HCT116 (cell line): ENCODE measurements around the gene AXDND1. TPM values are rescaled to one million over a fixed set of nuclear protein-coding genes. Genes with fewer than 3 reads are reported as not detected.

Source experiments
- ATAC-seq: fragments of 200-7000 bp; cut with Tn5 transposase; 2 replicates; pipeline ENCODE4 v1.9.1; 2020; ENCODE audit warnings: mild to moderate bottlenecking, moderate library complexity
- BruUV-seq: library from RNA; stranded (reverse); fragments of 400-500 nt; replicated peaks from 2 replicates; lab custom pipeline; 2021; lab: Mats Ljungman, UMichigan
- CTCF ChIA-PET: fragments of 300-600 bp; sonication (Branson Sonifier 250); formaldehyde crosslinking; loops from one replicate; lab custom pipeline; 2021; ENCODE audit warnings: antibody characterized with exemption; lab: Charles Lee
- POLR2A ChIA-PET: fragments of 300-600, 350-600 bp; sonication (Branson Sonifier 250); formaldehyde crosslinking; loops from one replicate; lab custom pipeline; 2021; ENCODE audit warnings: antibody characterized with exemption; lab: Charles Lee
- RAD21 ChIA-PET, 2 experiments: fragments of 300-600 bp; sonication (Branson Sonifier 250); formaldehyde crosslinking; loops; one replicate each; lab custom pipeline; 2023; ENCODE audit warnings: low total read pairs in 2 of 2; ENCODE audit not compliant: uncharacterized antibody in 2 of 2, unreplicated experiment in 2 of 2, low non-redundant PET in 1 of 2; lab: Charles Lee
- DNase-seq: peaks from one replicate; pipeline ENCODE4 v3.0.0-alpha.2; 2010; ENCODE audit warnings: low read depth, low spot score
- H2AFZ ChIP-seq: fragments of 200-600 bp; shearing (Covaris generic), sonication (generic); 2 replicates; pipeline ENCODE4 v1.6.1; 2017; ENCODE audit warnings: low read depth, mixed run types, mixed read lengths, antibody characterized with exemption, low read length; ENCODE audit not compliant: poor library complexity, severe bottlenecking
- H3K27ac ChIP-seq: 2 replicates; pipeline ENCODE4 v1.5.1; 2012; ENCODE audit warnings: low read depth, low read length
- H3K27me3 ChIP-seq: fragments of 200-600 bp; sonication (generic); 2 replicates; pipeline ENCODE4 v1.6.1; 2016; ENCODE audit warnings: mixed run types, low read length, mixed read lengths; ENCODE audit not compliant: insufficient read depth
- H3K36me3 ChIP-seq, 2 experiments: fragments of 200-500 bp in 1 of 2; fragments of 200-600 bp in 1 of 2; sonication (Bioruptor generic) in 1 of 2; sonication (generic) in 1 of 2; 2 replicates each; pipeline versions ENCODE4 v1.5.1 to v1.6.1; 2014 to 2016; ENCODE audit warnings: low read length in 2 of 2, inconsistent platforms in 1 of 2, mixed read lengths in 1 of 2, mixed run types in 1 of 2; ENCODE audit not compliant: insufficient read depth in 2 of 2, control insufficient read depth in 1 of 2
- H3K4me1 ChIP-seq, 2 experiments: fragments of 200-600 bp in 1 of 2; sonication (generic) in 1 of 2; 2 replicates each; pipeline versions ENCODE4 v1.5.1 to v1.6.1; 2012 to 2017; ENCODE audit warnings: low read length in 2 of 2, inconsistent platforms in 1 of 2, mild to moderate bottlenecking in 1 of 2, mixed read lengths in 1 of 2, mixed run types in 1 of 2, moderate library complexity in 1 of 2; ENCODE audit not compliant: insufficient read depth in 2 of 2, control insufficient read depth in 1 of 2
- H3K4me2 ChIP-seq: fragments of 200-600 bp; sonication (generic); 2 replicates; pipeline ENCODE4 v1.6.1; 2017; ENCODE audit warnings: mixed run types, low read length, mixed read lengths
- H3K4me3 ChIP-seq, 2 experiments: fragments of 200-600 bp in 1 of 2; sonication (generic) in 1 of 2; replicated peaks in 1 of 2; 2 replicates each; pipeline ENCODE4 v1.5.1; 2011 to 2016; ENCODE audit warnings: low read length in 2 of 2, control low read depth in 1 of 2, low read depth in 1 of 2, mild to moderate bottlenecking in 1 of 2, mixed read lengths in 1 of 2, mixed run types in 1 of 2
- H3K79me2 ChIP-seq: fragments of 200-600 bp; sonication (generic); 2 replicates; pipeline ENCODE4 v1.6.1; 2017; ENCODE audit warnings: mild to moderate bottlenecking, mixed run types, low read length, moderate library complexity, mixed read lengths; ENCODE audit not compliant: insufficient read depth
- H3K9ac ChIP-seq: fragments of 200-600 bp; sonication (generic); 2 replicates; pipeline ENCODE4 v1.6.1; 2016; ENCODE audit warnings: low read length, mixed read lengths
- H3K9me2 ChIP-seq: fragments of 200-600 bp; sonication (generic), shearing (Covaris generic); 2 replicates; pipeline ENCODE4 v1.6.1; 2017; ENCODE audit warnings: mixed run types, mild to moderate bottlenecking, moderate library complexity; ENCODE audit not compliant: insufficient read depth
- H3K9me3 ChIP-seq, 2 experiments: fragments of 200-500 bp in 1 of 2; fragments of 200-600 bp in 1 of 2; sonication (Bioruptor generic) in 1 of 2; sonication (generic) in 1 of 2; 2 replicates each; pipeline ENCODE4 v1.6.1; 2014 to 2017; ENCODE audit warnings: low read length in 2 of 2, mixed read lengths in 2 of 2, inconsistent platforms in 1 of 2, low read depth in 1 of 2, mild to moderate bottlenecking in 1 of 2, mixed run types in 1 of 2, moderate library complexity in 1 of 2; ENCODE audit not compliant: control insufficient read depth in 1 of 2, insufficient read depth in 1 of 2
- H4K20me1 ChIP-seq: fragments of 200-600 bp; sonication (generic), shearing (Covaris generic); 2 replicates; pipeline ENCODE4 v1.6.1; 2017; ENCODE audit warnings: mixed run types, mild to moderate bottlenecking, moderate library complexity; ENCODE audit not compliant: insufficient read depth
- CBX3 ChIP-seq: IDR thresholded peaks from 2 replicates; pipeline ENCODE4 v1.6.1; 2012; ENCODE audit warnings: low read depth
- ELF1 ChIP-seq: IDR thresholded peaks from 2 replicates; pipeline ENCODE4 v1.6.1; 2012; ENCODE audit warnings: low read depth, borderline replicate concordance
- EZH2 ChIP-seq: fragments of 200-600 bp; sonication (generic); IDR thresholded peaks from 2 replicates; pipeline ENCODE4 v1.6.1; 2017; ENCODE audit warnings: antibody characterized with exemption, mixed run types
- EZH2phosphoT487 ChIP-seq: fragments of 200-600 bp; IDR thresholded peaks from 2 replicates; pipeline ENCODE4 v1.6.1; 2018; ENCODE audit warnings: antibody characterized with exemption, borderline replicate concordance
- JUND ChIP-seq: IDR thresholded peaks from 2 replicates; pipeline ENCODE4 v1.6.1; 2012
- RAD21 ChIP-seq: IDR thresholded peaks from 2 replicates; pipeline ENCODE4 v1.6.1; 2012; ENCODE audit warnings: low read depth, mild to moderate bottlenecking
- SP1 ChIP-seq: IDR thresholded peaks from 2 replicates; pipeline ENCODE4 v1.6.1; 2012; ENCODE audit warnings: low read depth
- SRF ChIP-seq: IDR thresholded peaks from 2 replicates; pipeline ENCODE4 v1.6.1; 2012; ENCODE audit warnings: low read depth
- ZNF274 ChIP-seq: fragments of 200-500 bp; sonication (Bioruptor generic); IDR thresholded peaks from 2 replicates; pipeline ENCODE4 v1.6.1; 2014; ENCODE audit warnings: mild to moderate bottlenecking, low read depth, low read length, inconsistent platforms
- intact Hi-C: fragments of 100-400 bp; cut with micrococcal nuclease; formaldehyde crosslinking; loops from 2 replicates; pipeline ENCODE4 v1.10.0; 2022
- total RNA-seq: library from RNA; stranded (reverse); gene quantifications from one replicate; pipeline ENCODE4 v1.2.1, GENCODE V29; 2021; ENCODE audit not compliant: unreplicated experiment
- TF ChIP-seq, protein P1 (sequence below): IDR thresholded peaks from 2 replicates; pipeline ENCODE4 v1.6.1; 2012
- TF ChIP-seq, protein P2 (sequence below): IDR thresholded peaks from 2 replicates; pipeline ENCODE4 v1.6.1; 2012
- TF ChIP-seq, protein P3 (sequence below): IDR thresholded peaks from 2 replicates; pipeline ENCODE4 v1.6.1; 2011; ENCODE audit warnings: mild to moderate bottlenecking, low read length, moderate library complexity; ENCODE audit not compliant: insufficient replicate concordance; ENCODE audit errors: extremely low read depth
- TF ChIP-seq, protein P4 (sequence below): IDR thresholded peaks from 2 replicates; pipeline ENCODE4 v1.6.1; 2012; ENCODE audit warnings: low read depth

The AXDND1 gene
- total RNA-seq, 1 experiment from 2014 or later = 2.3 TPM

DNA sequence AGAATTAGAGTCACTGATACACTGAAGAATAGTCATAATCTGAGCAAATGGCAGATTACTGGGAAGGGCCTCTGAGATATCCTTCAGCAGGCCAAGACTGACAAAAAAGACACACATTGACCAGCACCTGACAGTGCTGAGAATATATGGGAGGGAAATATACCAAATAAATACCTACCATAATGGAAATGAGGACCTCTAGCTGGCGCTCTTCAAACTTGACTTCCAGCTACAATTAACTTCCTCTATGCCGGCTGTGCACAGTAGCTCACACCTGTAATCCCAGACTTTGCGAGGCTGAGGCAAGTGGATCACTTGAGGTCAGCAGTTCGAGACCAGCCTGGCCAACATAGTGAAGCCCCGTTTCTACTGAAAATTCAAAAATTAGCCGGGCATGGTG lies 140.4 kb downstream of the AXDND1 start (continued):
- TF ChIP-seq ELF1 = no peak
- TF ChIP-seq, protein P1, sequence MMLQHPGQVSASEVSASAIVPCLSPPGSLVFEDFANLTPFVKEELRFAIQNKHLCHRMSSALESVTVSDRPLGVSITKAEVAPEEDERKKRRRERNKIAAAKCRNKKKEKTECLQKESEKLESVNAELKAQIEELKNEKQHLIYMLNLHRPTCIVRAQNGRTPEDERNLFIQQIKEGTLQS = no peak
- TF ChIP-seq, protein P2, sequence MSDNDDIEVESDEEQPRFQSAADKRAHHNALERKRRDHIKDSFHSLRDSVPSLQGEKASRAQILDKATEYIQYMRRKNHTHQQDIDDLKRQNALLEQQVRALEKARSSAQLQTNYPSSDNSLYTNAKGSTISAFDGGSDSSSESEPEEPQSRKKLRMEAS = no peak
- no peak for TF ChIP-seq SP1
- TF ChIP-seq SRF = no peak
- no peak for TF ChIP-seq RAD21
- TF ChIP-seq, protein P3, sequence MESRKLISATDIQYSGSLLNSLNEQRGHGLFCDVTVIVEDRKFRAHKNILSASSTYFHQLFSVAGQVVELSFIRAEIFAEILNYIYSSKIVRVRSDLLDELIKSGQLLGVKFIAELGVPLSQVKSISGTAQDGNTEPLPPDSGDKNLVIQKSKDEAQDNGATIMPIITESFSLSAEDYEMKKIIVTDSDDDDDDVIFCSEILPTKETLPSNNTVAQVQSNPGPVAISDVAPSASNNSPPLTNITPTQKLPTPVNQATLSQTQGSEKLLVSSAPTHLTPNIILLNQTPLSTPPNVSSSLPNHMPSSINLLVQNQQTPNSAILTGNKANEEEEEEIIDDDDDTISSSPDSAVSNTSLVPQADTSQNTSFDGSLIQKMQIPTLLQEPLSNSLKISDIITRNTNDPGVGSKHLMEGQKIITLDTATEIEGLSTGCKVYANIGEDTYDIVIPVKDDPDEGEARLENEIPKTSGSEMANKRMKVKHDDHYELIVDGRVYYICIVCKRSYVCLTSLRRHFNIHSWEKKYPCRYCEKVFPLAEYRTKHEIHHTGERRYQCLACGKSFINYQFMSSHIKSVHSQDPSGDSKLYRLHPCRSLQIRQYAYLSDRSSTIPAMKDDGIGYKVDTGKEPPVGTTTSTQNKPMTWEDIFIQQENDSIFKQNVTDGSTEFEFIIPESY = no peak
- no peak for TF ChIP-seq EZH2phosphoT487
- no peak for TF ChIP-seq JUND
- no peak for TF ChIP-seq ZNF274

DNA sequence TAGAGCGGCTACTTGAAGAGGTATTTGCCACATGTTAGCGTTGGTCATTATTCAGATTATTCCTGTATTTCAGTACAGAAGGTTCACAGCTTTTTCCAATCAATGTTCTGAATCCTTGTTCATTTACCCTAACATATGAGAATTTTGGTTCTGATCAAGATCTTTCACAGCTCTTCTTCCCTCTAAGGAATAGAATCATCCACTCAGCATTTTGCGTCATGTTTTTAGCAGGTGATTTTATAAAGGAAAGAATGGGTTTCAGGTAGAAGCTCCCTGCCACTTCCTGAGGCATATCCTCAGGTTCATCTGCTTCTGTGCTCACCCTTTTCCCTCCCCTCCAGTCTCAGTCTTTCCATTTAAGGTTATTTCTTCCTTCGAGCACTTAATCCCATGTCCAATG lies 143.6 kb downstream of the AXDND1 start:
- Histone ChIP-seq H4K20me1 (no peaks in the 10 kb centered on the region), H3K9me3 (no peaks in the 10 kb centered on the region), H3K9me2 (no peaks in the 10 kb centered on the region), H2AFZ (no peak overlapping the region), H3K4me1 (no peaks in the 10 kb centered on the region), H3K4me3 (no peak overlapping the region), H3K4me2 (no peak overlapping the region), H3K27me3 (no peaks in the 10 kb centered on the region), H3K36me3 (no peaks in the 10 kb centered on the region), H3K9ac (no peak overlapping the region), H3K79me2 (no peaks in the 10 kb centered on the region), H3K27ac (no peak overlapping the region)
- DNase-seq (no peak), ATAC-seq (no peak)
- ChIA-PET POLR2A (no interaction called here), RAD21 (no interaction called here), CTCF (no interaction called here)
- intact Hi-C loops = no loop called here
- no TSS peak for BruUV-seq
- TF ChIP-seq SP1 = no peak
- no peak for TF ChIP-seq JUND
- TF ChIP-seq, protein P4, sequence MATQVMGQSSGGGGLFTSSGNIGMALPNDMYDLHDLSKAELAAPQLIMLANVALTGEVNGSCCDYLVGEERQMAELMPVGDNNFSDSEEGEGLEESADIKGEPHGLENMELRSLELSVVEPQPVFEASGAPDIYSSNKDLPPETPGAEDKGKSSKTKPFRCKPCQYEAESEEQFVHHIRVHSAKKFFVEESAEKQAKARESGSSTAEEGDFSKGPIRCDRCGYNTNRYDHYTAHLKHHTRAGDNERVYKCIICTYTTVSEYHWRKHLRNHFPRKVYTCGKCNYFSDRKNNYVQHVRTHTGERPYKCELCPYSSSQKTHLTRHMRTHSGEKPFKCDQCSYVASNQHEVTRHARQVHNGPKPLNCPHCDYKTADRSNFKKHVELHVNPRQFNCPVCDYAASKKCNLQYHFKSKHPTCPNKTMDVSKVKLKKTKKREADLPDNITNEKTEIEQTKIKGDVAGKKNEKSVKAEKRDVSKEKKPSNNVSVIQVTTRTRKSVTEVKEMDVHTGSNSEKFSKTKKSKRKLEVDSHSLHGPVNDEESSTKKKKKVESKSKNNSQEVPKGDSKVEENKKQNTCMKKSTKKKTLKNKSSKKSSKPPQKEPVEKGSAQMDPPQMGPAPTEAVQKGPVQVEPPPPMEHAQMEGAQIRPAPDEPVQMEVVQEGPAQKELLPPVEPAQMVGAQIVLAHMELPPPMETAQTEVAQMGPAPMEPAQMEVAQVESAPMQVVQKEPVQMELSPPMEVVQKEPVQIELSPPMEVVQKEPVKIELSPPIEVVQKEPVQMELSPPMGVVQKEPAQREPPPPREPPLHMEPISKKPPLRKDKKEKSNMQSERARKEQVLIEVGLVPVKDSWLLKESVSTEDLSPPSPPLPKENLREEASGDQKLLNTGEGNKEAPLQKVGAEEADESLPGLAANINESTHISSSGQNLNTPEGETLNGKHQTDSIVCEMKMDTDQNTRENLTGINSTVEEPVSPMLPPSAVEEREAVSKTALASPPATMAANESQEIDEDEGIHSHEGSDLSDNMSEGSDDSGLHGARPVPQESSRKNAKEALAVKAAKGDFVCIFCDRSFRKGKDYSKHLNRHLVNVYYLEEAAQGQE = no peak
- no peak for TF ChIP-seq EZH2
- TF ChIP-seq CBX3 = no peak
